ENCODE data around the gene TBCK. TPM values are rescaled to one million over a fixed set of nuclear protein-coding genes. Genes with fewer than 3 reads are reported as not detected.
"Not testable (repeated sequence)": the region's sequence is repeated elsewhere in the genome, so short reads cannot be mapped to it uniquely, and the experiment has no call there.

The TBCK gene
- total and polyA plus RNA-seq, 9 of the 15 experiments (the other 6 are each of a cell fraction or from before 2014, with no cell fraction given): 5.3 to 26.6 (median 16.2) TPM

GRCh38 chr4:106321168-106321567, 5.2 kb upstream of the TBCK start:
- CTCF ChIA-PET (ENCODE audit: low intra/inter-chr PET ratio): not testable (repeated sequence)
- in situ Hi-C loops (cut with MboI): loop anchor here (25.0 kb wide), 1 partner anchor 1391 kb away; the partner anchor contains the start of gene PAPSS1
- 91% methylated on average over 7 of the region's 34 CpGs for WGBS (ENCODE audit: insufficient coverage, low coverage, missing lambda C conversion rate)

GRCh38 chr4:106320235-106320634, 4.2 kb upstream of the TBCK start:
- H2AFZ ChIP-seq (ENCODE audit: low read depth, low read length): no peak overlapping the region
- TF ChIP-seq TARDBP (IDR thresholded peaks at IDR 0.05) (no peak), BCL6 (CRISPR knock-in tag; IDR thresholded peaks at IDR 0.05) (no peak)
- no peak overlapping the region for H3K4me3 ChIP-seq
- no peak overlapping the region for H3K27ac ChIP-seq (ENCODE audit: extremely low read depth, low read depth, low read length)
- ATAC-seq (no peak), FAIRE-seq (no peak), DNase-seq (ENCODE audit: extremely low read depth in 1 of 4, low spot score in 3 of 4) (no peak)
- H3K27me3 ChIP-seq (ENCODE audit: control insufficient read depth in 2 of 2, insufficient read depth in 2 of 2, low read length in 2 of 2): no peaks in the 10 kb centered on the region
- ChIA-PET CTCF (ENCODE audit: low intra/inter-chr PET ratio) (no interaction called here), POLR2A (no interaction called here)
- peaks cover 85% of the 10 kb centered on the region for H3K79me2 ChIP-seq (ENCODE audit: control insufficient read depth, insufficient read depth, low read length)
- intact Hi-C loops (cut with micrococcal nuclease) (no loop called here), in situ Hi-C loops (cut with MboI) (loop anchor here (25.0 kb wide), 1 partner anchor 1392 kb away; the partner anchor contains the start of gene PAPSS1)
- H3K9me3 ChIP-seq (replicated peaks; ENCODE audit: control insufficient read depth, insufficient read depth, low read depth, low read length): no peaks in the 10 kb centered on the region
- no TSS peak for BruUV-seq (replicated peaks)
- H4K20me1 ChIP-seq (replicated peaks; ENCODE audit: control insufficient read depth, insufficient read depth, low read length): no peaks in the 10 kb centered on the region
- H3K36me3 ChIP-seq (ENCODE audit: control insufficient read depth, insufficient read depth, low read length): peaks cover 30% of the 10 kb centered on the region; the same call in 2 of the 3 replicates
- WGBS (ENCODE audit: insufficient coverage, low coverage, missing lambda C conversion rate): 100% methylated on average over 1 of the region's 1 CpG
- no peak overlapping the region for H3K9ac ChIP-seq (ENCODE audit: insufficient read depth in 1 of 2, low read depth in 2 of 2, low read length in 2 of 2)
- peaks cover 4 to 6% of the 10 kb centered on the region in 2 experiments; a peak in 1 of 5 replicates for H3K4me1 ChIP-seq (replicated peaks in 1 of 2; ENCODE audit: control insufficient read depth in 2 of 2, insufficient read depth in 2 of 2, low read length in 2 of 2)
- no peak overlapping the region for H3K4me2 ChIP-seq (ENCODE audit: insufficient read depth, low read length)
- H3K9me1 ChIP-seq (ENCODE audit: control insufficient read depth, insufficient read depth, low read length): no peaks in the 10 kb centered on the region

More at GRCh38 chr4:106321168-106321567, 5.2 kb upstream of the TBCK start:
- ATAC-seq; H3K4me3 ChIP-seq; H3K27ac ChIP-seq (ENCODE audit: extremely low read depth, low read depth, low read length); DNase-seq (ENCODE audit: extremely low read depth in 1 of 4, low spot score in 3 of 4); H2AFZ ChIP-seq (ENCODE audit: low read depth, low read length); intact Hi-C loops (cut with micrococcal nuclease); H4K20me1 ChIP-seq (replicated peaks; ENCODE audit: control insufficient read depth, insufficient read depth, low read length); H3K9ac ChIP-seq (ENCODE audit: insufficient read depth in 1 of 2, low read depth in 2 of 2, low read length in 2 of 2); POLR2A ChIA-PET; BruUV-seq (replicated peaks); H3K9me3 ChIP-seq (replicated peaks; ENCODE audit: control insufficient read depth, insufficient read depth, low read depth, low read length); FAIRE-seq; H3K27me3 ChIP-seq (ENCODE audit: control insufficient read depth in 2 of 2, insufficient read depth in 2 of 2, low read length in 2 of 2); H3K4me1 ChIP-seq (replicated peaks in 1 of 2; ENCODE audit: control insufficient read depth in 2 of 2, insufficient read depth in 2 of 2, low read length in 2 of 2); H3K9me1 ChIP-seq (ENCODE audit: control insufficient read depth, insufficient read depth, low read length); H3K4me2 ChIP-seq (ENCODE audit: insufficient read depth, low read length): not testable (repeated sequence)
- H3K36me3 ChIP-seq (ENCODE audit: control insufficient read depth, insufficient read depth, low read length): peaks cover 37% of the 10 kb centered on the region
- peaks cover 76% of the 10 kb centered on the region for H3K79me2 ChIP-seq (ENCODE audit: control insufficient read depth, insufficient read depth, low read length)

Data from K562 (cell line).